HFF-Myc (cell line): ENCODE data around the gene CFAP46.
A peak's percentile ranks its signal among the peaks of the same experiment; 100 is the strongest.

Experiments
- DNase-seq: peaks from one replicate; pipeline ENCODE4 v3.0.0-alpha.2; 2011; ENCODE audit warnings: low read depth; ENCODE audit errors: extremely low read depth
- H3K4me3 ChIP-seq: replicated peaks from 2 replicates; pipeline ENCODE4 v1.5.1; 2011; ENCODE audit warnings: low read depth, mild to moderate bottlenecking, control low read depth, low read length
- CTCF ChIP-seq: IDR thresholded peaks from 2 replicates; pipeline ENCODE4 v1.5.1; 2012; ENCODE audit warnings: mild to moderate bottlenecking, low read depth, low read length, control low read depth; ENCODE audit errors: missing control alignments

The CFAP46 gene

GRCh38 chr10:132839061-132839460 lies 103.3 kb downstream of the CFAP46 start:
- TF ChIP-seq CTCF: no peak
- H3K4me3 ChIP-seq: no peak overlapping the region
- DNase-seq: no peak

GRCh38 chr10:132838346-132838970 lies 103.9 kb downstream of the CFAP46 start:
- DNase-seq: no peak
- no peak for TF ChIP-seq CTCF

GRCh38 chr10:132837905-132838304 lies 104.5 kb downstream of the CFAP46 start:
- DNase-seq: no peak
- TF ChIP-seq CTCF: no peak
- no peak overlapping the region for H3K4me3 ChIP-seq

More at GRCh38 chr10:132838346-132838970, 103.9 kb downstream of the CFAP46 start:
- no peak overlapping the region for H3K4me3 ChIP-seq

- no peak overlapping the region for H3K4me3 ChIP-seq
- no peak for DNase-seq
- TF ChIP-seq CTCF: peak; percentile 86
Measured at GRCh38 chr10:132836832-132837540, 105.4 kb downstream of the CFAP46 start.

GRCh38 chr10:132836248-132836831 lies 106.0 kb downstream of the CFAP46 start:
- no peak overlapping the region for H3K4me3 ChIP-seq
- no peak for TF ChIP-seq CTCF
- DNase-seq: no peak

- H3K4me3 ChIP-seq: no peak overlapping the region
- DNase-seq: no peak
- no peak for TF ChIP-seq CTCF
Measured at GRCh38 chr10:132835848-132836233, 106.5 kb downstream of the CFAP46 start.
